NT2/D1 (cell line): ENCODE data around the gene TPRG1L.

Experiments
- SUZ12 ChIP-seq: IDR thresholded peaks from 2 replicates; pipeline ENCODE4 v1.6.1; 2011; ENCODE audit not compliant: insufficient read length, insufficient read depth; ENCODE audit errors: extremely low read depth
- YY1 ChIP-seq: IDR thresholded peaks from 2 replicates; pipeline ENCODE4 v1.6.1; 2011; ENCODE audit not compliant: insufficient read length, insufficient read depth
- ZNF274 ChIP-seq: IDR thresholded peaks from 2 replicates; pipeline ENCODE4 v1.6.1; 2011; ENCODE audit warnings: mild to moderate bottlenecking, low read depth, low read length

DNA sequence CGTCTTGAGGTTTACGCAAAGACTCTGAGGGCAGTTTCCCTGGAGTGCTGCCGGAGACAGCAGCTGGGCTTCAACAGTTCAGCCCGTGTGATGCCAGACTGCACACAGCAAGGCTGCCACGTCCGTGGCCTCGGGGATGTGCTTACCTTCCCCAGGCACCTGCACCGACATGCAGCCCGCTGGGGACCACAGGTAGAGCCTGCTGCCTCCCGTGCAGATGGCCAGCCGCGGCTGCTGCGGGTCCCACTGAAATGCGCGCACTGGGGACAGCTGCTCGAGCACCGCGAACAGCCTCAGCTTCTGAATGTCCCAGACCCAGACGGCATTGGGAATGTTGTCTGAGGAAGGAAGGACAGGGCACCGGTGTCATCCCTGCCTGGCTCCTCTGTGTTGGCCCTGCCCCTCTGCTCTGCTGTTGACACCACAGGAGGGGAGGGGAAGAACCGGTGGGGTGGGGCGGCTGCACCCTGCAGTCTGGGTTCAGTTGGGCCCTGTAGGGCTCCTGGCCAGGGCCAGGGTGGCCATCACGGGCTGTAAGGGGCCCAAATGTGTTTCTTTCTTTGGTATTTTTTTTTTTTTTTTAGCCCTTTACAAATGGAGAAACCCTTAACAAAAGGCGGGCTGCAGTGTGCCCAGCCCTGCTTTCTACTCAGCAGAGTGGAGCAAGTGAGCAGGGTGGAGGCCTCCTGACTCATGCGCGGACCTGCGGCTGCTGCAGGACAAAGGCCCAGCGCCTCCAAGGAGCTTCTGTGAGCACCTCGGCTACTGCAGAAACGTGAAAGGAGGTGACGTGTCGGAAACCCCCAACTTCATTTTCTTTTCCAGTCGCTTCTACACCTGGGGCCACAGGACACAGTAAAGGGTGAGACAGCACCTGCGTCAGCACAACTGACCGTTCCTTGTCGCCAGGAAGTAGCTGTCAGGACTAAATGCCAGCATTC lies 6.8 kb downstream of the TPRG1L start:
- TF ChIP-seq YY1 = no peak
- TF ChIP-seq ZNF274 = no peak
- no peak for TF ChIP-seq SUZ12
